HG03460 (cell line): ENCODE measurements around the gene PGS1.

Experiments
- ATAC-seq: cut with Tn5 transposase; IDR thresholded peaks from one replicate; pipeline ENCODE4 v1.9.1; 2021; ENCODE audit not compliant: unreplicated experiment

The PGS1 gene

GRCh38 chr17:78346605-78347250 is 31.7 kb upstream of the PGS1 start:
- no peak for ATAC-seq

- ATAC-seq: no peak
These were observed 31.0 kb upstream of the PGS1 start for GRCh38 chr17:78347453-78347852.

- ATAC-seq: no peak
These were observed 30.2 kb upstream of the PGS1 start for GRCh38 chr17:78348055-78348770.

- no peak for ATAC-seq
These were observed 28.4 kb upstream of the PGS1 start for GRCh38 chr17:78349891-78350642.

GRCh38 chr17:78351449-78352006 is 26.9 kb upstream of the PGS1 start:
- ATAC-seq: no peak

GRCh38 chr17:78353834-78354233 is 24.6 kb upstream of the PGS1 start:
- ATAC-seq: no peak

- ATAC-seq: no peak
These were observed 23.3 kb upstream of the PGS1 start for GRCh38 chr17:78355045-78355641.

- ATAC-seq: no peak
These were observed 22.7 kb upstream of the PGS1 start for GRCh38 chr17:78355701-78356100.

- ATAC-seq: peak; percentile 61
These were observed 22.2 kb upstream of the PGS1 start for GRCh38 chr17:78356101-78356713.

GRCh38 chr17:78357177-78357586 is 21.3 kb upstream of the PGS1 start:
- ATAC-seq: no peak

- ATAC-seq: no peak
These were observed 20.5 kb upstream of the PGS1 start for GRCh38 chr17:78357672-78358537.

GRCh38 chr17:78358538-78359320 is 19.7 kb upstream of the PGS1 start:
- ATAC-seq: no peak

- no peak for ATAC-seq
These were observed 19.0 kb upstream of the PGS1 start for GRCh38 chr17:78359321-78359996.

GRCh38 chr17:78359997-78360370 is 18.5 kb upstream of the PGS1 start, which contains the start of gene SOCS3:
Gene SOCS3 (minus strand): TSS chr17:78360077. CDS start chr17:78359095, 982 bp downstream.
- ATAC-seq: peak; percentile 33

GRCh38 chr17:78360371-78361224 is 17.9 kb upstream of the PGS1 start:
- peak; percentile 24 for ATAC-seq

- ATAC-seq: no peak
These were observed 17.2 kb upstream of the PGS1 start for GRCh38 chr17:78361225-78361701.

- ATAC-seq: no peak
These were observed 16.2 kb upstream of the PGS1 start for GRCh38 chr17:78362232-78362631.
